BE2C (cell line): Measurements from ENCODE around the gene AGRP.

Experiments
- DNase-seq: peaks from one replicate; pipeline ENCODE4 v3.0.0-alpha.2; 2020
- H3K27me3 ChIP-seq: fragments of 250-450 bp; sonication (Bioruptor Pico); 2 replicates; pipeline ENCODE4 v1.5.1; 2020; ENCODE audit warnings: mild to moderate bottlenecking
- H3K36me3 ChIP-seq: fragments of 250-450 bp; sonication (Bioruptor Pico); 2 replicates; pipeline ENCODE4 v1.5.1; 2020; ENCODE audit warnings: mild to moderate bottlenecking
- H3K4me1 ChIP-seq: fragments of 250-450 bp; sonication (Bioruptor Pico); 2 replicates; pipeline ENCODE4 v1.5.1; 2020
- H3K4me3 ChIP-seq: 2 replicates; pipeline ENCODE4 v1.5.1; 2011; ENCODE audit warnings: low read depth, low read length
- H3K9me3 ChIP-seq: fragments of 250-450 bp; sonication (Bioruptor Pico); 2 replicates; pipeline ENCODE4 v1.5.1; 2020
- CTCF ChIP-seq: IDR thresholded peaks from 2 replicates; pipeline ENCODE4 v1.5.1; 2012; ENCODE audit warnings: mild to moderate bottlenecking, low read depth, low read length

AGRP gene

GRCh38 chr16:67480833-67481560, 2.4 kb downstream of the AGRP start, which contains the start of gene ATP6V0D1:
TSS of gene ATP6V0D1 (minus strand) at chr16:67481157. CDS start at chr16:67481086, 71 bp downstream.
- H3K4me1 ChIP-seq, result no peaks in the 10 kb centered on the region
- H3K27me3 ChIP-seq, result no peaks in the 10 kb centered on the region
- no peaks in the 10 kb centered on the region for H3K36me3 ChIP-seq
- peak within 1 kb of the TSS; percentile 99 for H3K4me3 ChIP-seq
- peak; percentile 80 for TF ChIP-seq CTCF
- no peaks in the 10 kb centered on the region for H3K9me3 ChIP-seq
- peak; percentile 99 for DNase-seq

DNA sequence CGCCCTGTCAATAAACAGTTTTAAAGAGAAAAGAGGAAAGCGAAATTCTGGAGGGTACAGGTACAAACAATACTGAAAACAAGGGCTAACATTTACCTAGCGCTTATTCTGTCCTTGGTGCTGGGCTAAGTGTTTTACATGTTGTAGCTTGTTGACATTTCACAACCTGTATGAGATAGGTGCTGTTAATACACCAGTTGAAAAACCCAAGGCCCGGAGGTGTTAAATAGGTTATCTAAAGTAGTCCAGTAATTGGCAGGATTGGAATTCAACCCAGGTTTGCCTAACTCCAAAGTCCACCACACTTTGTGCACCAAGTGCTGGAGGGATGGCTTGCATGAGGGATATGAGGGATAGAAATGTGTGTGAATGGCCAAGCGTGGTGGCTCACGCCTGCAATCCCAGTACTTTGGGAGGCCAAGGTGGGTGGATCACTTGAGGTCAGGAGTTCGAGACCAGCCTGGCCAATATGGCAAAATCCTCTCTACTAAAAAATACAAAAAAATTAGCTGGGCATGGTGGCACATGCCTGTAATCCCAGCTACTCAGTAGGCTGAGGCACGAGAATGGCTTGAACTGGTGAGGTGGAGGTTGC, 5.3 kb downstream of the AGRP start:
- Histone ChIP-seq H3K4me1 (no peaks in the 10 kb centered on the region), H3K36me3 (peaks cover 5% of the 10 kb centered on the region), H3K9me3 (no peaks in the 10 kb centered on the region), H3K27me3 (no peaks in the 10 kb centered on the region), H3K4me3 (no peak overlapping the region)
- no peak for TF ChIP-seq CTCF
- DNase-seq, result no peak

- Histone ChIP-seq H3K36me3 (peaks cover 5% of the 10 kb centered on the region), H3K4me3 (no peak overlapping the region), H3K9me3 (no peaks in the 10 kb centered on the region), H3K4me1 (no peaks in the 10 kb centered on the region), H3K27me3 (no peaks in the 10 kb centered on the region)
- no peak for DNase-seq
- no peak for TF ChIP-seq CTCF
These were observed 8.5 kb downstream of the AGRP start for GRCh38 chr16:67474551-67475455.

DNA sequence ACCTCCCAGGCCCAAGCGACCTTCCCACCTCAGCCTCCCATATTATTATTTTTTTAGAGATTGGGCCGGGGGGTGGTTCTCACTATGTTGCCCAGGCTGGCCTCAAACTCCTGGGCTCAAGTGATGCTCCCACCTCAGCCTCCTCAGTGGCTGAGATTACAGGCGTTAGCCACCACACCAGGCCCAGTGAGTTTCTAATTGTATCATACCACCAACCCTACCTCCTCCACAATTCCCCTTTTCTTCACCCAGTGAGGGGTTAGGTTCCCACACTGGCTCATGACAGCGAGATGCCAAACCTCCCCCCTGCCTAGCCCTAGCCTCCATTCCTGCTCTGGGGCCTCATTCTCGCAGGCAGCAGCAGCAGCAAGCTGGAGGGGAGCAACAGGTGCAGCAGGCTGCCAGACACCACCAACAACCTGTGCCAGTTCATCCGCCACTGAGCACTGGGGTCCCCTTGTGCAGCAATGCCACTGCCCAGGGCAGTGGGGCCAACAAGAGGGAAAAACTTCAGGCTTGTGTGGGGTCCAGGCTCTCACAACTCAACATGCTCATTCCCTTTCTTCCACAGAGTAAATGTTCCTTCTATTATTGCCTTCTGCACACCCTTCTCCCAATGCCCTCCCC, 11.5 kb downstream of the AGRP start:
- Histone ChIP-seq H3K4me3 (no peak overlapping the region), H3K9me3 (no peaks in the 10 kb centered on the region), H3K36me3 (peaks cover 5% of the 10 kb centered on the region), H3K4me1 (no peaks in the 10 kb centered on the region), H3K27me3 (no peaks in the 10 kb centered on the region)
- TF ChIP-seq CTCF, result no peak
- DNase-seq, result no peak

GRCh38 chr16:67470359-67470758, 13.0 kb downstream of the AGRP start:
- peaks cover 3% of the 10 kb centered on the region for H3K4me1 ChIP-seq
- H3K36me3 ChIP-seq, result peaks cover 5% of the 10 kb centered on the region
- H3K9me3 ChIP-seq, result no peaks in the 10 kb centered on the region
- no peaks in the 10 kb centered on the region for H3K27me3 ChIP-seq
- TF ChIP-seq CTCF, result no peak
- DNase-seq, result no peak
- no peak overlapping the region for H3K4me3 ChIP-seq
